GM12801 (cell line): ENCODE measurements around the gene CNTNAP2.

Source experiments
- TF ChIP-seq, protein P1 (sequence below): IDR thresholded peaks from one replicate; pipeline ENCODE4 v1.5.1; 2011; ENCODE audit warnings: control low read depth; ENCODE audit not compliant: insufficient read length; ENCODE audit errors: extremely low read depth

Gene CNTNAP2

DNA sequence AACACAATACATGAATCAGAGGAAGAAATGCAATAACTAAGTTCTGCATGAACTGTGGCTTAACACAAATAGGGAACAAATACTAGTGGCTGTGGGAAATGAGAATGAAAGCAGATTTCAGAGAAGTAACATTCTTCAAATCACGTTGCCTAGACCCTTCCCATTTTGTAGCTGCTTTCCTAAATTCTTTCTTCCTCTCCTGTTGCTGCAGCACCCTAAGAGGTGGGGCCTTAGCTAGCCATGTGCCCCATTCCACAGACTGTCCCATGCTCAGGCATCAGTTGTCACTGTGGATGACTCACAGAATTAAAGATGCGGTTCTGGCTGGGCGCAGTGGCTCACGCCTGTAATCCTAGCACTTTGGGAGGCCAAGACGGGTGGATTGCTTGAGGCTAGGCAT, 1769.3 kb downstream of the CNTNAP2 start:
- TF ChIP-seq, protein P1, sequence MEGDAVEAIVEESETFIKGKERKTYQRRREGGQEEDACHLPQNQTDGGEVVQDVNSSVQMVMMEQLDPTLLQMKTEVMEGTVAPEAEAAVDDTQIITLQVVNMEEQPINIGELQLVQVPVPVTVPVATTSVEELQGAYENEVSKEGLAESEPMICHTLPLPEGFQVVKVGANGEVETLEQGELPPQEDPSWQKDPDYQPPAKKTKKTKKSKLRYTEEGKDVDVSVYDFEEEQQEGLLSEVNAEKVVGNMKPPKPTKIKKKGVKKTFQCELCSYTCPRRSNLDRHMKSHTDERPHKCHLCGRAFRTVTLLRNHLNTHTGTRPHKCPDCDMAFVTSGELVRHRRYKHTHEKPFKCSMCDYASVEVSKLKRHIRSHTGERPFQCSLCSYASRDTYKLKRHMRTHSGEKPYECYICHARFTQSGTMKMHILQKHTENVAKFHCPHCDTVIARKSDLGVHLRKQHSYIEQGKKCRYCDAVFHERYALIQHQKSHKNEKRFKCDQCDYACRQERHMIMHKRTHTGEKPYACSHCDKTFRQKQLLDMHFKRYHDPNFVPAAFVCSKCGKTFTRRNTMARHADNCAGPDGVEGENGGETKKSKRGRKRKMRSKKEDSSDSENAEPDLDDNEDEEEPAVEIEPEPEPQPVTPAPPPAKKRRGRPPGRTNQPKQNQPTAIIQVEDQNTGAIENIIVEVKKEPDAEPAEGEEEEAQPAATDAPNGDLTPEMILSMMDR = no peak

DNA sequence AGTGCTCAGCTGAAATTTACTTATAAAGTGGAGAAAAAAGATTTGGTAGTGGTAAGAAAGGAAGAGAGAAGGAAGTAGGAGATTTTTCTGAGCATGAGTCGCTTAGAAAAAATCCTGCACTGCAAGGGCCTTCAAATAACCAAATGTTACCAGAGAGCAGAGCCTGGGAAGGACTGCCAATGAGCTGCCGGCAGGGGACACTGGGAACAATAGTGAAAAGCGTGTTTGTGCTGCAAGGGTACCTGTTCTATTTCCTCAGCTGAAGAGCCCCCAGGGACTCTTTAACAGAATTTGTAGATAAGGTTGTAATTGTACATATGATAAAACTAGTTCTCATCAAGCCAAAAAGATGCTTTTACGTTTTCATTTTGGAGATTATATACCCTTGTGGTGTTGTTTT, 1777.7 kb downstream of the CNTNAP2 start:
- TF ChIP-seq, protein P1 = no peak

DNA sequence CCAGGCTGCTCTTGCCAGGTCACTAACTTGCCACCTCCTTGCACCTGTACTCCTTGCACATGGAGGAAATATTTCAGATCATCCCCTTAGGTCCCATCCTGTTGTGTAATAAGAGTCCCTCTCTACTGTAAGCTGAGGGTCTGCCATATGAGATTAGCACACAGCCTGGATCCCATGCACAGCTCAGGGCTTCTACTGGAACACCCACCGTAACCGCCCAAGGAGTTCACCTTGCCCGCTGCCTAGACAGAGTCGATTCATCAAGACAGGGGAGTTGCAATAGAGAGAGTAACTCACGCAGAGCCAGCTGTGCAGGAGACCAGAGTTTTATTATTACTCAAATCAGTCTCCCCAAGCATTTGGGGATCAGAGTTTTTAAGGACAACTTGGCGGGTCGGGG, 1779.5 kb downstream of the CNTNAP2 start:
- TF ChIP-seq, protein P1 = no peak

DNA sequence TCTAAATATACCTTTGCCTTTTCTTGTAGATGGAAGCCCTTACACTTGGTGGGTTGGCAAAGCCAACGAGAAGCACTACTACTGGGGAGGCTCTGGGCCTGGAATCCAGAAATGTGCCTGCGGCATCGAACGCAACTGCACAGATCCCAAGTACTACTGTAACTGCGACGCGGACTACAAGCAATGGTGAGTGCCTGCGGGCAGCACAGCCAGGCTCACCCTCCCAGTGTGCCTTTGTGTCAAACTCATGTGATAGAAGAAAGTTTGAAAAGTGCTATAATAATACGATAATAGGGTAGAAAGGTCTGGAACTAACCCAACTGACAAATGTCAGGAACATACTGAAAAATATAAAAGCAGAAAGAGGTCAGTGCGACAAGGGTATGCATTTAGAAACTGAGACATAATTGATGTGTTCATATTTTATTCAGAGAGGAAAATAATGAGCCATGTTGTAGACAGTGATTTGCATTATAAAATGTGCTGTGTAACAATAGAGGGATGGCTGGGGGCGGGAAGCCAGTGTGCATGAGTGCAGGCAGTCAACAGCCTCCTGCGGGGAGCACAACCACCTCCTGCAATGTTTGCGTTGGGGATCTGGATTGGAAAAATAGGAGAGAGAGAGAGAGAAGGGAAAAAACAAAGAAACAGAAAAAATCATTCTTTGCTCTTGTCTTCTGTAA, 1787.1 kb downstream of the CNTNAP2 start:
- TF ChIP-seq, protein P1 = no peak

DNA sequence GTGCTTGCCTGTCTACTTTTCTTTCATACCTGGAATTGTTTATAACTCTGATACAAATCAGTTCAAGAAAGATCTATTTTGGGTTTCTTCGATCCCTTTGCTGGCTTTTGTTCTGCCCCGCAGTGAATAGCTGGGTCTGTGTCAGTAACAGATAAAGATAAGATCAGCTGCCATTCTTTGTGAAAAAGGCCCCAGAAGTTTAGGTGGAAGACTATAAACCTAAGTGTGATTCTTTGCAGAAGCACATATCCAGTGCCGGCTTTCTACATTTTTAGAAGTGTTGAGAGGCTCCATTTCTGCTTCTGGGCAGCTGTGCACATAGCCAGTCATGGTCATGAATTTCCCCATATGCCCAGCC, 1787.6 kb downstream of the CNTNAP2 start:
- TF ChIP-seq, protein P1 = no peak

DNA sequence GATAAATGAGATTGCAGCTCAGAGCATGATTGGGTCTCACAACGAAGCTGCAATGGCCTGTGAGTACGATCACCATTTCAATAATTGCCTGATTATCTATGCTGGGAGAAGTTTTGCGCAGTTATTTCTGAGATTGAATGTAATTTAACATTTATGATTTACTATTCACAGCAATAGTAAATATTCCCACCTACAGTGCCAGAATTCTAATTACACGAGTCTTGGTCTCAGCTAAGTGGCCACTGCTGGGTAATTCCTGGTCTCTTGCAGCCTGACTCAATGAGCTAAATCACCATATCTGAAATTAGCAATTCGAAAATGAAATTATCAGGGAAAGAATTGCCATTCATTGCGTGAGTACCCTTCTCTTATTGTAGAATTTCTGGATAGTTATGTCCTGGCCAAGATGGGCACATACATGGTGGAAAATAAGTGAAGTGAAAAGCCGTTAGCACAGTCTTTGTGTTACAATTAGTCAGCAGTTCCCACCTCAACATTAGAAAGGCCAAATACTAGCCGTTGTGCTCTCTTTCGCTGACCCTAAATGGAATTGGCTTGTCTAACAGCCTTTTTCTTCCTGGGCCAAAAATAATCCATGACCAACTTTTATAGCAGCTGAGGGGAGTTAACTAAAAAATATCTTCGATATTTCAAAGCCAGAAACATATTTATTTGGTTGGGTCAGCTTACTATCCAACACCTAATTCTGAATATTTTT, 1793.0 kb downstream of the CNTNAP2 start:
- TF ChIP-seq, protein P1 = no peak

DNA sequence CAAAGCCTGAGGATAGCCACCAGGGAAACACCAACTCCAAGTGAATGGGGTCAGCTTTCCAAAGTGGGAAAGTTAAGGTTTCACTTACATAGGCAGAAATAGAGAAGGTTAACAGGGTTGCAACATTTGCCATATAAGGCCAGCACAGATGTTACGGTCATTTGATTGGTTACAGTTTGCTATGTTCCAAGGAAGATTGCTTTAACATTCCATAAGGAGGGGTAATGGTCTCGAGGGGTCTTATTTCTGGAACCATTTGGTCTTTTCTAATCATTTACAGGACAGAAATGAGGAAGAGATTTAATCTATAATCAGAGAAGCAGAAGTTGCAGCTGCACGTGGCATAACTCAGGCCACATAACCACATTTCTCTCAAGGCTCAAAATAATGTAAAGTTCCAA, 1794.6 kb downstream of the CNTNAP2 start:
- TF ChIP-seq, protein P1 = no peak
